BLaER1 (cell line): ENCODE measurements around the gene FAAP100.

Experiments used
- H3K27ac ChIP-seq: shearing (Covaris generic); formaldehyde crosslinking; 2 replicates; pipeline ENCODE4 v1.8.1; 2022
- H3K27me3 ChIP-seq: shearing (Covaris generic); formaldehyde crosslinking; 2 replicates; pipeline ENCODE4 v1.8.1; 2022
- H3K36me3 ChIP-seq: shearing (Covaris generic); formaldehyde crosslinking; 2 replicates; pipeline ENCODE4 v1.8.1; 2022
- H3K4me1 ChIP-seq: shearing (Covaris generic); formaldehyde crosslinking; 2 replicates; pipeline ENCODE4 v1.8.1; 2022
- H3K4me2 ChIP-seq: shearing (Covaris generic); formaldehyde crosslinking; 2 replicates; pipeline ENCODE4 v1.8.1; 2022
- H3K4me3 ChIP-seq: shearing (Covaris generic); formaldehyde crosslinking; 2 replicates; pipeline ENCODE4 v1.8.1; 2022
- H3K9ac ChIP-seq: shearing (Covaris generic); formaldehyde crosslinking; 2 replicates; pipeline ENCODE4 v1.8.1; 2022
- H3K9me3 ChIP-seq: shearing (Covaris generic); formaldehyde crosslinking; 2 replicates; pipeline ENCODE4 v1.8.1; 2022
- H4K20me1 ChIP-seq: shearing (Covaris generic); formaldehyde crosslinking; 2 replicates; pipeline ENCODE4 v1.8.1; 2022
- Cebpa-rat ChIP-seq: shearing (Covaris generic); IDR thresholded peaks from 2 replicates; pipeline ENCODE4 v1.8.1; 2022

FAAP100 gene

GRCh38 chr17:81556863-81557262 lies 4.7 kb upstream of the FAAP100 start:
- Histone ChIP-seq H3K27me3 (no peaks in the 10 kb centered on the region), H3K9me3 (no peaks in the 10 kb centered on the region), H3K36me3 (peaks cover 60% of the 10 kb centered on the region), H3K27ac (no peak overlapping the region), H3K4me1 (peaks cover 42% of the 10 kb centered on the region), H3K9ac (no peak overlapping the region), H3K4me3 (no peak overlapping the region), H3K4me2 (no peak overlapping the region), H4K20me1 (0 out of 2 replicates have a peak, but pooled peaks cover 4% of the 10 kb centered on the region)
- no peak for TF ChIP-seq Cebpa-rat

GRCh38 chr17:81556175-81556691 lies 4.1 kb upstream of the FAAP100 start:
- Histone ChIP-seq H3K27me3 (no peaks in the 10 kb centered on the region), H3K4me1 (peaks cover 40% of the 10 kb centered on the region), H3K4me2 (no peak overlapping the region), H4K20me1 (peaks cover 9% of the 10 kb centered on the region), H3K27ac (no peak overlapping the region), H3K36me3 (peaks cover 54% of the 10 kb centered on the region), H3K9me3 (no peaks in the 10 kb centered on the region), H3K9ac (no peak overlapping the region), H3K4me3 (no peak overlapping the region)
- no peak for TF ChIP-seq Cebpa-rat

GRCh38 chr17:81553616-81554181 lies 1.5 kb upstream of the FAAP100 start:
- Histone ChIP-seq H3K9me3 (no peaks in the 10 kb centered on the region), H3K36me3 (peaks cover 54% of the 10 kb centered on the region), H3K9ac (peak overlapping the region; percentile 55), H4K20me1 (peaks cover 33% of the 10 kb centered on the region), H3K27me3 (no peaks in the 10 kb centered on the region), H3K27ac (peak overlapping the region; percentile 52), H3K4me3 (peak overlapping the region; percentile 98), H3K4me2 (peak overlapping the region; percentile 100), H3K4me1 (peaks cover 37% of the 10 kb centered on the region)
- no peak for TF ChIP-seq Cebpa-rat

- Histone ChIP-seq H3K27ac (peak overlapping the region; percentile 84), H3K4me2 (peak overlapping the region; percentile 100), H4K20me1 (peaks cover 33% of the 10 kb centered on the region), H3K4me3 (peak overlapping the region; percentile 98), H3K9me3 (no peaks in the 10 kb centered on the region), H3K9ac (peak overlapping the region; percentile 92), H3K27me3 (no peaks in the 10 kb centered on the region), H3K36me3 (peaks cover 53% of the 10 kb centered on the region), H3K4me1 (peaks cover 37% of the 10 kb centered on the region)
- TF ChIP-seq Cebpa-rat = no peak
These were observed 964 bp upstream of the FAAP100 start for GRCh38 chr17:81553018-81553615.

- H3K27ac ChIP-seq = peak overlapping the region; percentile 84
These were observed 502 bp downstream of the FAAP100 start for GRCh38 chr17:81551458-81552243.

GRCh38 chr17:81550830-81551457 lies 1.2 kb downstream of the FAAP100 start:
- H3K4me3 ChIP-seq = peak overlapping the region; percentile 98
- no peak for TF ChIP-seq Cebpa-rat
- H3K9ac ChIP-seq = peak overlapping the region; percentile 92
- H3K4me2 ChIP-seq = peak overlapping the region; percentile 100
- H3K27me3 ChIP-seq = no peaks in the 10 kb centered on the region
- H4K20me1 ChIP-seq = peaks cover 28% of the 10 kb centered on the region
- peaks cover 53% of the 10 kb centered on the region for H3K36me3 ChIP-seq
- peaks cover 37% of the 10 kb centered on the region for H3K4me1 ChIP-seq
- no peaks in the 10 kb centered on the region for H3K9me3 ChIP-seq
- H3K27ac ChIP-seq = no peak overlapping the region

More at GRCh38 chr17:81551458-81552243, 502 bp downstream of the FAAP100 start:
- no peak for TF ChIP-seq Cebpa-rat
- peak overlapping the region; percentile 100 for H3K4me2 ChIP-seq
- peak overlapping the region; percentile 92 for H3K9ac ChIP-seq
- H3K4me3 ChIP-seq = peak overlapping the region; percentile 98
- H3K27me3 ChIP-seq = no peaks in the 10 kb centered on the region
- no peaks in the 10 kb centered on the region for H3K9me3 ChIP-seq
- peaks cover 53% of the 10 kb centered on the region for H3K36me3 ChIP-seq
- peaks cover 37% of the 10 kb centered on the region for H3K4me1 ChIP-seq
- peaks cover 28% of the 10 kb centered on the region for H4K20me1 ChIP-seq

GRCh38 chr17:81550285-81550684 lies 1.9 kb downstream of the FAAP100 start:
- Histone ChIP-seq H3K9ac (no peak overlapping the region), H3K36me3 (peaks cover 56% of the 10 kb centered on the region)

GRCh38 chr17:81549826-81550225 lies 2.3 kb downstream of the FAAP100 start:
- Histone ChIP-seq H3K9me3 (no peaks in the 10 kb centered on the region), H3K27ac (no peak overlapping the region), H3K27me3 (no peaks in the 10 kb centered on the region), H3K4me1 (peaks cover 37% of the 10 kb centered on the region), H3K4me3 (no peak overlapping the region), H3K4me2 (no peak overlapping the region), H3K36me3 (peaks cover 61% of the 10 kb centered on the region), H3K9ac (no peak overlapping the region), H4K20me1 (peaks cover 28% of the 10 kb centered on the region)
- TF ChIP-seq Cebpa-rat = no peak

More at GRCh38 chr17:81550285-81550684, 1.9 kb downstream of the FAAP100 start:
- no peaks in the 10 kb centered on the region for H3K27me3 ChIP-seq
- no peak for TF ChIP-seq Cebpa-rat
- no peak overlapping the region for H3K4me3 ChIP-seq
- peaks cover 28% of the 10 kb centered on the region for H4K20me1 ChIP-seq
- H3K9me3 ChIP-seq = no peaks in the 10 kb centered on the region
- peak overlapping the region; percentile 100 for H3K4me2 ChIP-seq
- no peak overlapping the region for H3K27ac ChIP-seq
- H3K4me1 ChIP-seq = peaks cover 37% of the 10 kb centered on the region

GRCh38 chr17:81549031-81549557 lies 3.1 kb downstream of the FAAP100 start:
- Histone ChIP-seq H4K20me1 (peaks cover 33% of the 10 kb centered on the region), H3K4me3 (no peak overlapping the region), H3K27me3 (no peaks in the 10 kb centered on the region), H3K4me2 (no peak overlapping the region), H3K9ac (no peak overlapping the region), H3K4me1 (peaks cover 31% of the 10 kb centered on the region), H3K27ac (no peak overlapping the region), H3K36me3 (peaks cover 68% of the 10 kb centered on the region), H3K9me3 (no peaks in the 10 kb centered on the region)
- TF ChIP-seq Cebpa-rat = no peak
